HG03025 (cell line): ENCODE data around the gene STH.
"Not testable (repeated sequence)": the region's sequence is repeated elsewhere in the genome, so short reads cannot be mapped to it uniquely, and the experiment has no call there.

Source experiments
- ATAC-seq: cut with Tn5 transposase; IDR thresholded peaks from one replicate; pipeline ENCODE4 v1.9.1; 2021; ENCODE audit warnings: mild to moderate bottlenecking, moderate library complexity; ENCODE audit not compliant: unreplicated experiment, low FRiP score

Gene STH

GRCh38 chr17:45998987-45999899 is at the start of gene STH:
STH (plus strand) TSS chr17:45999250; CDS start chr17:45999280, 30 bp downstream.
- ATAC-seq, result no peak

- ATAC-seq, result no peak
Observed at GRCh38 chr17:45949755-45950320, 49.2 kb upstream of the STH start.

GRCh38 chr17:45950888-45951287 is 48.2 kb upstream of the STH start:
- ATAC-seq, result no peak

GRCh38 chr17:45951403-45951802 is 47.6 kb upstream of the STH start:
- ATAC-seq, result no peak

GRCh38 chr17:45951941-45952340 is 47.1 kb upstream of the STH start:
- no peak for ATAC-seq

GRCh38 chr17:45952814-45953320 is 46.2 kb upstream of the STH start:
- no peak for ATAC-seq

GRCh38 chr17:45953561-45953960 is 45.5 kb upstream of the STH start:
- no peak for ATAC-seq

GRCh38 chr17:45954914-45955313 is 44.1 kb upstream of the STH start:
- ATAC-seq, result no peak

- no peak for ATAC-seq
Observed at GRCh38 chr17:45955326-45955725, 43.7 kb upstream of the STH start.

GRCh38 chr17:45956090-45956489 is 43.0 kb upstream of the STH start:
- ATAC-seq, result no peak

GRCh38 chr17:45956746-45957145 is 42.3 kb upstream of the STH start:
- not testable (repeated sequence) for ATAC-seq

- ATAC-seq, result no peak
Observed at GRCh38 chr17:45958307-45958706, 40.7 kb upstream of the STH start.

GRCh38 chr17:45958994-45959665 is 39.9 kb upstream of the STH start:
- no peak for ATAC-seq

- no peak for ATAC-seq
Observed at GRCh38 chr17:45960311-45960710, 38.7 kb upstream of the STH start.

GRCh38 chr17:45961206-45961605 is 37.8 kb upstream of the STH start:
- no peak for ATAC-seq

GRCh38 chr17:45962221-45962972 is 36.7 kb upstream of the STH start:
- no peak for ATAC-seq

- no peak for ATAC-seq
Observed at GRCh38 chr17:45963283-45963682, 35.8 kb upstream of the STH start.

GRCh38 chr17:45963889-45964288 is 35.2 kb upstream of the STH start:
- ATAC-seq, result no peak

- no peak for ATAC-seq
Observed at GRCh38 chr17:45964634-45965033, 34.4 kb upstream of the STH start.

GRCh38 chr17:45965812-45966211 is 33.2 kb upstream of the STH start:
- ATAC-seq, result no peak
